DOHH2 (cell line): Measurements from ENCODE around the gene TADA2B.

Experiments used
- H3F3A ChIP-seq: fragments of 200-600 bp; sonication (generic), shearing (Covaris generic); 2 replicates; pipeline ENCODE4 v1.6.0; 2016; ENCODE audit warnings: antibody characterized with exemption, mild to moderate bottlenecking; ENCODE audit not compliant: control insufficient read depth, insufficient read depth
- H3K27ac ChIP-seq: fragments of 200-600 bp; sonication (generic); 2 replicates; pipeline ENCODE4 v1.5.1; 2014; ENCODE audit warnings: low read depth, mild to moderate bottlenecking, low read length, moderate library complexity
- H3K27me3 ChIP-seq: fragments of 200-600 bp; sonication (generic); 2 replicates; pipeline ENCODE4 v1.6.1; 2014; ENCODE audit warnings: mild to moderate bottlenecking, low read length, mixed read lengths; ENCODE audit not compliant: control insufficient read depth
- H3K36me3 ChIP-seq: fragments of 200-600 bp; sonication (generic); 2 replicates; pipeline ENCODE4 v1.6.1; 2014; ENCODE audit warnings: mild to moderate bottlenecking, low read length, moderate library complexity, mixed read lengths; ENCODE audit not compliant: control insufficient read depth
- H3K4me1 ChIP-seq: fragments of 200-600 bp; sonication (generic); 2 replicates; pipeline ENCODE4 v1.6.1; 2014; ENCODE audit warnings: mild to moderate bottlenecking, low read length, mixed read lengths; ENCODE audit not compliant: control insufficient read depth
- H3K4me2 ChIP-seq: fragments of 200-600 bp; sonication (generic); 2 replicates; pipeline ENCODE4 v1.6.0; 2014; ENCODE audit warnings: mild to moderate bottlenecking, low read length, moderate library complexity
- H3K4me3 ChIP-seq: fragments of 200-600 bp; sonication (generic); 2 replicates; pipeline ENCODE4 v1.5.1; 2014; ENCODE audit warnings: mild to moderate bottlenecking, low read length, mixed read lengths
- H3K79me2 ChIP-seq: fragments of 200-600 bp; sonication (generic); 2 replicates; pipeline ENCODE4 v1.6.1; 2014; ENCODE audit warnings: mild to moderate bottlenecking, low read length, mixed read lengths; ENCODE audit not compliant: control insufficient read depth
- H3K9me2 ChIP-seq: fragments of 200-600 bp; sonication (generic); replicated peaks from 2 replicates; pipeline ENCODE4 v1.6.1; 2014; ENCODE audit warnings: mild to moderate bottlenecking, low read length, mixed read lengths; ENCODE audit not compliant: control insufficient read depth
- H3K9me3 ChIP-seq: fragments of 200-600 bp; sonication (generic); 2 replicates; pipeline ENCODE4 v1.6.1; 2014; ENCODE audit warnings: antibody characterized with exemption, low read length, mixed read lengths; ENCODE audit not compliant: control insufficient read depth, insufficient read depth
- H4K20me1 ChIP-seq: fragments of 200-600 bp; sonication (generic); 2 replicates; pipeline ENCODE4 v1.6.0; 2014; ENCODE audit warnings: low read depth, mild to moderate bottlenecking, antibody characterized with exemption, low read length, moderate library complexity; ENCODE audit not compliant: control insufficient read depth, insufficient read depth
- EZH2phosphoT487 ChIP-seq: fragments of 200-600 bp; sonication (generic); IDR thresholded peaks from 2 replicates; pipeline ENCODE4 v1.6.1; 2017; ENCODE audit warnings: borderline replicate concordance, mild to moderate bottlenecking, antibody characterized with exemption, low read length, moderate library complexity, mixed read lengths
- TF ChIP-seq, protein P1 (sequence below): fragments of 200-600 bp; sonication (generic); IDR thresholded peaks from one replicate; pipeline ENCODE4 v1.5.1; 2014; ENCODE audit warnings: antibody characterized with exemption, mild to moderate bottlenecking, low read depth, low read length; ENCODE audit not compliant: poor library complexity, severe bottlenecking

TADA2B gene

DNA sequence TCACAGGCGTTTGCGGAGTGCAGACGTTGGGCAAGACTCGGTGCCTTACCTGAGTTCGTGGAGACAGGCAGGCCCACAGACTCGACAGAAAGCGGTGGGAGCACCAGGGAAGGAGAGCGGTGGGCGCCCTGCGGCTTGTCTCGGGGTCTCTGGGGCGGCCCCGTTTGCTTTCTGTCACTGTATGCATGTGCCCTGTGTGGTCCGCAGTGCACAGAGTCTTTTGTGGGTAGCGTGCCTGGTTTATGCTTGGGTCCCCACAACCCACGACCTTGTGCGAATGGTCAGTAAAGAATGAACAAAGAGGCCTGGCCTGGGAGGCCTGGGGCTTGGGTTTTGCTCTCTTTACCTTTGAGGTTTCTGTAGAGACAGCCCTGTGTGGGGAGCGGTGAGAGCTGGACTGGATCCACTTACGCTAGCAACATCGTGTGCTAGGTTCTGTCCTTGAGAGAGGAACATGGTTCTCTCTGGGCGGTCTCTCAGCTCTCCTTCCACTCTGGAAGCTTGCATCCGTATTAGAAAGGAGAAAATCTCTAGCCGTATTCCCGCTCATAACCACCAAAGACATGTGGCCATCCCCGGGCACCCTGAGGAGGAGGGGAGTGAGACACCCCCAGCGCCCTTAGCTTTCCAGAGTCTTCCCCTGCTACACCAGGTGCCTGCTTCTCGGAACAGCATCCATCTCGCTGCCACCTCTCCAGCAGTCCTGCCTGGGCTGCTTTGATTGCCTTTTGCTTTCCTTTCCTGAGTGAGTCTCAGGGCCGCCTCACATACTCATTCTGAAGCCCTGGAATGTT, 1.2 kb downstream of the TADA2B start:
- Histone ChIP-seq H4K20me1 (peaks cover 14% of the 10 kb centered on the region), H3F3A (peaks cover 4% of the 10 kb centered on the region), H3K4me2 (peak overlapping the region; percentile 92), H3K27ac (no peak overlapping the region), H3K9me2 (no peaks in the 10 kb centered on the region), H3K79me2 (peaks cover 57% of the 10 kb centered on the region), H3K36me3 (peaks cover 21% of the 10 kb centered on the region), H3K4me1 (peaks cover 36% of the 10 kb centered on the region), H3K4me3 (peak overlapping the region; percentile 99), H3K27me3 (peaks cover 9% of the 10 kb centered on the region), H3K9me3 (no peaks in the 10 kb centered on the region)
- no peak for TF ChIP-seq EZH2phosphoT487
- TF ChIP-seq, protein P1, sequence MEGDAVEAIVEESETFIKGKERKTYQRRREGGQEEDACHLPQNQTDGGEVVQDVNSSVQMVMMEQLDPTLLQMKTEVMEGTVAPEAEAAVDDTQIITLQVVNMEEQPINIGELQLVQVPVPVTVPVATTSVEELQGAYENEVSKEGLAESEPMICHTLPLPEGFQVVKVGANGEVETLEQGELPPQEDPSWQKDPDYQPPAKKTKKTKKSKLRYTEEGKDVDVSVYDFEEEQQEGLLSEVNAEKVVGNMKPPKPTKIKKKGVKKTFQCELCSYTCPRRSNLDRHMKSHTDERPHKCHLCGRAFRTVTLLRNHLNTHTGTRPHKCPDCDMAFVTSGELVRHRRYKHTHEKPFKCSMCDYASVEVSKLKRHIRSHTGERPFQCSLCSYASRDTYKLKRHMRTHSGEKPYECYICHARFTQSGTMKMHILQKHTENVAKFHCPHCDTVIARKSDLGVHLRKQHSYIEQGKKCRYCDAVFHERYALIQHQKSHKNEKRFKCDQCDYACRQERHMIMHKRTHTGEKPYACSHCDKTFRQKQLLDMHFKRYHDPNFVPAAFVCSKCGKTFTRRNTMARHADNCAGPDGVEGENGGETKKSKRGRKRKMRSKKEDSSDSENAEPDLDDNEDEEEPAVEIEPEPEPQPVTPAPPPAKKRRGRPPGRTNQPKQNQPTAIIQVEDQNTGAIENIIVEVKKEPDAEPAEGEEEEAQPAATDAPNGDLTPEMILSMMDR = no peak

DNA sequence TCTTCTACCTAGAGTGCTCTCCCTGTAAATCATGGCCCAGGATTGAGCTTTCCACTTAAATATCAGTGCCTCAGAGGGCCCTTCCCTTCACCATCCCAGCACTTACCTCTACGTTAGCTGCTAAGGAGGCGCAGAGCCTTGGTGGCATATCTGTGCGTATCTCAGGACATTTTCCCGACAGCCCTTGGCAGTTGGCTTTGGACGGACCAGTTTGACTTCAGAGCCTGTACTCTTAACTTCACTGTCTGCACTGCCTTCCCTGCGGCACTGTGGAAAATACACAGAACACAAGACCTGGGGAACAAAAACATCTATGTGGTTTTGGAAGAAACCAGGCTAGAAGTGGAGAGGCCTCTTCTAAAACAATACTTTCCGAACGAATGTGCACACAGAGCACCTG, 2.4 kb downstream of the TADA2B start:
- Histone ChIP-seq H3K79me2 (peaks cover 68% of the 10 kb centered on the region), H3K27me3 (peaks cover 9% of the 10 kb centered on the region), H3K4me3 (peak overlapping the region; percentile 99), H3K4me2 (peak overlapping the region; percentile 92), H3F3A (peaks cover 4% of the 10 kb centered on the region), H3K9me2 (no peaks in the 10 kb centered on the region), H4K20me1 (peaks cover 14% of the 10 kb centered on the region), H3K4me1 (peaks cover 36% of the 10 kb centered on the region), H3K9me3 (no peaks in the 10 kb centered on the region), H3K27ac (no peak overlapping the region), H3K36me3 (peaks cover 21% of the 10 kb centered on the region)
- no peak for TF ChIP-seq EZH2phosphoT487
- TF ChIP-seq, protein P1 = no peak

DNA sequence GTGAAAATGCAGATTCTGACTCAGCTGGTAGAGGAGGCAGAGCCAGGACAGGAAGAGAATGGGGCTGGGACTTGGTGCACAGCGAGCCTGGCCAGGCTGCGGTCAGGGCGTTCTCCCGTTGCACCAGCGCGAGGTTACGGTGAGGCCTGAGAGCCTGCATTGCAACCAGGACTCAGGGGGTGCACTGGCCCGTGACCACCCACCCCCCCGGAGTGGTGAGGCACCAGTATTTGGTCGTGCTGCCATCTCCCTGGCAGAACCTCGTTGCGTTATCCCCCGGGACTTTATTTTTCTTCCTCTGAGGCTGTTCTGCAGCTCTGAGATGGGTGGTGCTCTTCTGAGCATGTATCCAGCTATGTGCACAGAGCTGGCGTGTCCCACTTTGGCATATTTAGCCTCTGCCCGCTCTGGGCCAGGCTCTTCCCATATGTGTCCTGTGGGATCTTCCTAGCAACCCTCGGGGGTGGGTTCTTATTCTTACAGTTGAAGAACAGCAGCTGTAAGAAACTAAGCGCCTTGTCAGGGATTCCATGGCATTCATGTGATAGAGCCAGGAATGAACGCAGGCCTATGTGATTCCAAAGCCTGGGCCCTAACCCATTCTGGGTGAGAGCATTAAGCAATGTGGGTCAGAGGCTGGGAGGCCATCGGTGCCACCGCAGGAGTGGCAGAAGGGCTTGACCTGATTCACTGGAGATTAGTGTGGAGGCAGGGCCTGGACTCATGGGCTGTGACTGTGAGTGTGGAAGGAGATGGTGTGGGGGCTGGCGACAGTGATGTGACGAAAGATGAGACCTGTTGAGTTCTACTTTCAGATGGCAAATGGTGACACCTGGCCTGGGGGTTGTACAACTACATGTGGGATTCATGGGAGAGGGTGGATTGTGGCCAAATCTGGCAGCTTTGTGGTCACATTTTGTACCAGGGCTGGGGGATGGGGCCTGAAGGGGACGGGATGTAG, 3.1 kb downstream of the TADA2B start:
- Histone ChIP-seq H3K27me3 (peaks cover 9% of the 10 kb centered on the region), H3K4me3 (peak overlapping the region; percentile 99), H4K20me1 (peaks cover 14% of the 10 kb centered on the region), H3F3A (no peaks in the 10 kb centered on the region), H3K4me1 (peaks cover 36% of the 10 kb centered on the region), H3K79me2 (peaks cover 75% of the 10 kb centered on the region), H3K27ac (no peak overlapping the region), H3K9me3 (no peaks in the 10 kb centered on the region), H3K4me2 (peak overlapping the region; percentile 92), H3K36me3 (peaks cover 21% of the 10 kb centered on the region), H3K9me2 (no peaks in the 10 kb centered on the region)
- TF ChIP-seq EZH2phosphoT487 = no peak
- TF ChIP-seq, protein P1 = no peak
